NCI-H2227 (cell line): Measurements from ENCODE around the gene OR2A1.
"Not testable (repeated sequence)": the region's sequence is repeated elsewhere in the genome, so short reads cannot be mapped to it uniquely, and the experiment has no call there.

Source experiments
- DNase-seq: peaks from one replicate; lab custom pipeline; 2025; ENCODE audit not compliant: unreplicated experiment; lab: John Stamatoyannopoulos, UW

OR2A1 gene

DNA sequence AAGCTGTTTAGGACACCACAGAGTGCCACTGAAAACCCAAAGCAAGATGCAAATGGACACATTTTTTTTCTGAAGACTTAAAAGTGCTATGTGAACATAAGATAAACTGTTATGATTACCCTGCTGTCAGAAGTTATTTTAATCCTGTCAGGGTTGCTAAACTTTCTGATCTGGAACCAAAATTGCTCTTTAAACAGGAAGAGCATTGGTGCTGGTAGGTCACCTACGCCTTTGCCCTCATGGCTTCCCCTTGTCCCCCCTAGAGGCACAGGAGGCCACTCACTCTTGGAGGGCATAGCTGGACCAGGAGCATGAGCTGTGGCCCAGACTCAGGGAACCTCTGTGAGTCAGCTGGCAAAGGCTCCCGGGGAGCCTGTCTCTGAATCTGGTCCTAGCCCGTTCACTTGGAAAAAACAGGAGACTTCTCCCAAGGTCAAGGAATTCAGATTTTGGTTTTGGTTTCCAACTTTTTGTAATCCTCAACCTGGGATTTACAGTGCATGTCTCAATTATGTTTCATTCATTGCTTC is 9.5 kb downstream of the OR2A1 start:
- DNase-seq, result not testable (repeated sequence)

GRCh38 chr7:144323359-144323758 is 11.1 kb downstream of the OR2A1 start:
- not testable (repeated sequence) for DNase-seq

DNA sequence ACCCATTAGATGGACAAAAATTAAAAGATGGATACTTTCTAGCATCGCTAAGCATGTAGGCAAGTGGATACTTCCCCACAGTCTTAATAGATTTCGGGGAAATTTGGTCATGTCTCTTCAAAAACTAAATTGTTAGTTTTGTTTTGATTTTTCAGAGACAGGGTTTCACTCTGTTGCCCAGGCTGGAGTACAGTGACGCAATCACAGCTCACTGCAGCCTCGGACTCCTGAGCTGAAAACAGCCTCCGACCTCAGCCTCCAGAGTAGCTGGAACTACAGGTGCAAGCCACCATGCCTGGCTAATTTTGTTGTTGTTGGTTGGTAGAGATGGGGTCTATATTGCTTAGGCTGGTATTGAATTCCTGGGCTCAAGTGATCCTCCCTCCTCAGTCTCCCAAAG is 13.6 kb downstream of the OR2A1 start:
- DNase-seq, result not testable (repeated sequence)

- DNase-seq, result not testable (repeated sequence)
Observed at GRCh38 chr7:144330044-144330443, 17.8 kb downstream of the OR2A1 start.

DNA sequence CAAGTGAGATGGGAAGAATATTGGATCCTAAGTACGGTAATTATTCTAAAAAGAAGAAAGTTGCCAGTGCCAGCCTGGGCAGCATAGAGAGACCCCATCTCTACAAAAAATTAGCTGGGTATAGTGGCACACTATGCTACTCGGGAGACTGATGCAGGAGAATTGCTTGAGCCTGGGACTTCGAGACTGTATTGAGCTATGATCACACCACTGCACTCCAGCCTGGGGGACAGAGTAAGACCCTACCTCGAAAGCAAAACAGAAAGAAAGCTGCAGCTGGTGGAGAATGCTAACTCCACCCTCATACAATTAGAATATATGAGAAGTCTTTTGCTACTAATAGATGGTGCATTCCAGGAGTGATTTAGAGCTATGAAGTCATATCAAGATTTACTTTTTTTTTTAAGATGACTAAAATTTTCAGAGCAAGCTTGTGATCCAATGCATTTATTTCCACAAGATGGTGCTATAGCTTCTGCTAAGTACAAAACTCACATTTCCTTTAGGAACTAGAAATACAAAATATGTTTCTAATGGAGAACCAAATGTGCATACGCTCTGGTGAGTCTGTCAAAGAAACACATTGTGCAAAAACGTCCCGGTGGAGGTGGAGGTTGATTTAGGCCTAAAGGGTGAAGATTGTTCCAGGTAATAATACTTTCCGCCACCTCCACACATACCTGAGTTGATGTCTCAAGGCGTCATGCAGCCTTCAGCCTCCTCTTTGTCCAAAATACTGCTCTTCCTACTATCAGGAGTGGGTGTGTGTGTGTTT is 19.2 kb downstream of the OR2A1 start:
- DNase-seq, result not testable (repeated sequence)

- not testable (repeated sequence) for DNase-seq
Observed at GRCh38 chr7:144331996-144332288, 19.7 kb downstream of the OR2A1 start.

- not testable (repeated sequence) for DNase-seq
Observed at GRCh38 chr7:144348625-144349024, 36.4 kb downstream of the OR2A1 start.

DNA sequence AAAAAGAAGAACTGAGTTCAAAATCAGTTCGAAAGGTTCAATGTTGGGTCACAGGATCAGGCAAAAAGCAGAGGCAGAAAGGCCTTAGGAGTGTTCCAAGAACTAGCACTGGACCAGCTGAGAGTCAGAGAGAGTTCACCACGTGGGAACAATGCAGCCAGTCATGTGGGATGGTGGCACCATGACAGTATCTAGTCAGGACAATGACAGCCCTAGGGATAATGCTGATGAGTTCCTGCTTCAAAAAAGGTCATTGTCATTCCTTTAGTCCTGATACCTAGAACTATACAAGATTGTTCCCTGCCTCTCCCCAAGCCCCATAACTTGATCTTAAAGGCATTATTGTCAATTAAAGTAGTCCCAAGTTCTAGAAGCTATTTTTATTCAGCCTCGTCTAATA is 39.4 kb downstream of the OR2A1 start:
- not testable (repeated sequence) for DNase-seq

- DNase-seq, result not testable (repeated sequence)
Observed at GRCh38 chr7:144355176-144355822, 43.1 kb downstream of the OR2A1 start, which contains the start of gene ARHGEF5. TSS of gene ARHGEF5 (plus strand) at chr7:144355402. CDS start at chr7:144362670, 7,268 bp downstream.

DNA sequence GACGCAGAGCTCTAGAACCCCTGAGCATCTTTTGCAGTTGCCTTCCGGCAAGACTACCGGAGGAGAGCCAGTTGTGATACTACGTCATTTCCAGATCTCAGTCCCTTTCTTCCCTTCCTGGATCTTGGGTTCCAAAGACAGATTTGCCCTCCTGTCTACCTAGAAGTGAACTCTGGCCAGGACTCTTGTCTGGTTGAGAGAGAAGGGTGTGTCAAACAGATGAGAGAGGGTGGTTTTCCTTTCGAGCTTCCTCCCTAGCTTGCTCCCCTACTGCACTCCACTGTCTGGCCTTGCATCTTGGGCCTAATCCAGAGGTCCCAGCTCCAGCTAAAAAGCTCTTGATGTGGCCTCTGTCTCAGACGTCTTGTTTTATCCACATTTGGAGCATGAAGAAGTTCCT is 44.0 kb downstream of the OR2A1 start:
- DNase-seq, result not testable (repeated sequence)

DNA sequence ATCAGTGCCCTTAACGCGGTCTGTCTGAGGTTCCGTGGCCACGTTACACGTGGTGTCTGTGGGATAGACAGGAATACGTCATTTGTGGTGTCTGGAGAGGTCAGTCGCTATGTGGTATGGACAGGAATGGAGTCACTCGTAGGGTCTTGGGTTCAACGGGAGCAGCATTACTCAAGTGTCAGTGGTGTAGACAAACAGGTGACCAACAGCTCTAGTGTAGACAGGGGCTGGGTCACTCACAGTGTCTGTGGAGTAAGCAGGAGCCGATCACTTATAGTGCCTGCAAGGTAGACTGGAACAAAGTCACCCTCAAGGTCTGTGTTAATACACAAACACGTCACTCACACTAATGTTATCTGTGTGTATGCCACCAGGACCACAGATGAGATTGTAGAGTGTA is 44.6 kb downstream of the OR2A1 start:
- not testable (repeated sequence) for DNase-seq

DNA sequence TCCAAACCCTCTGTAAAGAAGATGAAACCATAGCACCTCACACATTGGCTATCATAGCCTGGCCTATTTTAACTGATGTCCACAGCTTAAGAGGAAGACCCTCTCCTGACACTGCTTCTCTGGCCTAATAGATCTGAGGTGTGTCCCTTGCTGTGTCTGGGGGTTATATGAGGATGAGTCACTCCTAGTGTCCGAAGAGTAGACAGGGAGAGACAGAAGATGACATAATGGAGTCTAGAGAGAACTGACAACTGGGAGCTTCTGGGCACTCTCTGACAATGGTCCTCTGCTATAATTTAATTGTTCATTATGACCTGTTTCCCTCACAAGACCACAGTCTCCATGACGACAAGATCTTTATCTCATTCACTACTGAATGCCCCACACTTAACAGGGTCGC is 49.8 kb downstream of the OR2A1 start:
- not testable (repeated sequence) for DNase-seq

- not testable (repeated sequence) for DNase-seq
Observed at GRCh38 chr7:144365523-144365922, 53.3 kb downstream of the OR2A1 start.

GRCh38 chr7:144367250-144367649 is 55.0 kb downstream of the OR2A1 start:
- DNase-seq, result not testable (repeated sequence)

DNA sequence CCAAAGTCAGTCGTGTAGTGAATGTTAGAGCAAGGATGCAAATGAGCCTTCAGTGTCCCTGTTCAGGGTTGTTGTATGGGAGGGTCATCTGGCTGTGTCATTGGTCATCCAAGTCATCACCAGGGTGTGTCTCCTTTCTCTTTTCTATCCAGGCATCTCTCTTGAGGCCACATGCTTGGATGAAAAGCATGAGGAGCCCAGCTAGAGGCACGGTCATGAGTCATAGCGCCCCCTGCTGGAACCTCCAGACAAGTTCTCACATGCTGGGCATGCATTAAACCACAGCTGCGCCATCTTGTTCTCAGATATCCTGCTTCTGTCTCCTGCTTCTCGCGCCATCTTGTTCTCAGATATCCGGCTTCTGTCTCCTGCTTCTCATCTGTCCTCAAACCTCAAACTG is 57.0 kb downstream of the OR2A1 start:
- not testable (repeated sequence) for DNase-seq
